H1 (cell line): ENCODE data around the gene MUC5AC. TPM values are rescaled to one million over a fixed set of nuclear protein-coding genes. Genes with fewer than 3 reads are reported as not detected.

ENCODE experiments used
- CTCF ChIA-PET: fragments of 300-600 bp; sonication (Branson Sonifier 250); formaldehyde crosslinking; loops from one replicate; lab custom pipeline; 2021; ENCODE audit not compliant: partially characterized antibody; lab: Charles Lee
- POLR2A ChIA-PET: fragments of 300-600 bp; sonication (Branson Sonifier 250); formaldehyde crosslinking; loops from one replicate; lab custom pipeline; 2021; ENCODE audit warnings: inconsistent platforms; ENCODE audit not compliant: partially characterized antibody; lab: Charles Lee
- DNase-seq, 2 experiments: peaks; one replicate each; pipeline versions ENCODE4 v3.0.0 to v3.0.0-alpha.2; 2010 to 2022; ENCODE audit warnings: low spot score in 2 of 2, low read depth in 1 of 2, mixed read lengths in 1 of 2
- FAIRE-seq: peaks from 2 replicates; lab custom pipeline; 2011; peaks lifted over from hg19 to GRCh38; lab: Jason Lieb, UNC
- H2AFZ ChIP-seq: 2 replicates; pipeline ENCODE4 v1.8.1; 2012; ENCODE audit warnings: low read length, inconsistent platforms
- H2AK5ac ChIP-seq: 2 replicates; pipeline ENCODE4 v1.6.1; 2013; ENCODE audit warnings: low read depth, low read length
- H2BK120ac ChIP-seq: replicated peaks from 2 replicates; pipeline ENCODE3; 2013; ENCODE audit warnings: low read depth, low read length, inconsistent platforms
- H2BK12ac ChIP-seq: 2 replicates; pipeline ENCODE4 v1.6.1; 2013; ENCODE audit warnings: low read depth, low read length
- H2BK15ac ChIP-seq: 2 replicates; pipeline ENCODE4 v1.6.1; 2013; ENCODE audit warnings: low read length
- H2BK20ac ChIP-seq: 2 replicates; pipeline ENCODE4 v1.6.1; 2013; ENCODE audit warnings: low read length
- H2BK5ac ChIP-seq: 2 replicates; pipeline ENCODE4 v1.6.1; 2013; ENCODE audit warnings: low read depth, low read length
- H3K14ac ChIP-seq: 2 replicates; pipeline ENCODE4 v1.6.1; 2013; ENCODE audit warnings: inconsistent platforms; ENCODE audit not compliant: insufficient read length
- H3K18ac ChIP-seq: 2 replicates; pipeline ENCODE4 v1.6.1; 2013; ENCODE audit warnings: low read length; ENCODE audit errors: extremely low read depth
- H3K23ac ChIP-seq: 2 replicates; pipeline ENCODE4 v1.6.1; 2013; ENCODE audit warnings: inconsistent platforms; ENCODE audit not compliant: insufficient read length
- H3K23me2 ChIP-seq: 2 replicates; pipeline ENCODE4 v1.6.1; 2013; ENCODE audit warnings: low read depth, low read length
- H3K27ac ChIP-seq: 2 replicates; pipeline ENCODE4 v1.6.1; 2011; ENCODE audit warnings: low read depth, low read length, inconsistent platforms
- H3K27me3 ChIP-seq, 4 experiments: replicated peaks in 1 of 4; 1 replicate in 1 of 4; 2 replicates in 3 of 4; pipeline versions ENCODE4 v1.6.1 to v1.8.1; 2011 to 2013; ENCODE audit warnings: low read length in 3 of 4, mild to moderate bottlenecking in 3 of 4, inconsistent platforms in 2 of 4, mixed read lengths in 2 of 4, moderate library complexity in 1 of 4; ENCODE audit not compliant: control insufficient read depth in 3 of 4, insufficient read depth in 3 of 4; ENCODE audit errors: extremely low read depth in 1 of 4
- H3K36me3 ChIP-seq, 4 experiments: 2 replicates each; pipeline versions ENCODE4 v1.6.1 to v1.8.1; 2011 to 2013; ENCODE audit warnings: mild to moderate bottlenecking in 4 of 4, low read length in 3 of 4, moderate library complexity in 2 of 4, control low read depth in 1 of 4, inconsistent platforms in 1 of 4; ENCODE audit not compliant: insufficient read depth in 4 of 4, control insufficient read depth in 2 of 4
- H3K4ac ChIP-seq: replicated peaks from 2 replicates; pipeline ENCODE3; 2013; ENCODE audit warnings: low read length, low read depth, mixed read lengths, inconsistent platforms; ENCODE audit not compliant: insufficient read length
- H3K4me1 ChIP-seq, 4 experiments: replicated peaks in 1 of 4; 1 replicate in 1 of 4; 2 replicates in 3 of 4; pipeline versions ENCODE4 v1.6.1 to v1.8.1; 2011 to 2013; ENCODE audit warnings: low read length in 3 of 4, inconsistent platforms in 2 of 4, mixed read lengths in 1 of 4; ENCODE audit not compliant: insufficient read depth in 4 of 4, control insufficient read depth in 3 of 4
- H3K4me2 ChIP-seq, 2 experiments: 2 replicates each; pipeline versions ENCODE4 v1.6.1 to v1.8.1; 2011 to 2013; ENCODE audit warnings: low read depth in 2 of 2, low read length in 2 of 2, control low read depth in 1 of 2, inconsistent platforms in 1 of 2, mild to moderate bottlenecking in 1 of 2; ENCODE audit not compliant: insufficient read depth in 1 of 2
- H3K4me3 ChIP-seq, 4 experiments: fragments of 200-600, 300-600 bp in 1 of 4; sonication (generic), shearing (Covaris generic), sonication (Bioruptor Twin) in 1 of 4; 2 replicates each; pipeline versions ENCODE4 v1.5.1 to v1.8.1; 2011 to 2016; ENCODE audit warnings: low read length in 4 of 4, low read depth in 3 of 4, control low read depth in 2 of 4, inconsistent platforms in 2 of 4, mild to moderate bottlenecking in 2 of 4, mixed read lengths in 1 of 4, moderate library complexity in 1 of 4; ENCODE audit not compliant: insufficient read depth in 2 of 4; ENCODE audit errors: extremely low read depth in 1 of 4
- H3K56ac ChIP-seq: replicated peaks from 2 replicates; pipeline ENCODE3; 2013; ENCODE audit warnings: low read depth, mild to moderate bottlenecking, mixed read lengths, low read length, inconsistent platforms; ENCODE audit not compliant: insufficient read length
- H3K79me1 ChIP-seq: 2 replicates; pipeline ENCODE4 v1.6.1; 2013; ENCODE audit warnings: low read depth, low read length, control low read depth
- H3K79me2 ChIP-seq, 2 experiments: 2 replicates each; pipeline versions ENCODE4 v1.6.1 to v1.8.1; 2012 to 2013; ENCODE audit warnings: low read length in 2 of 2, mild to moderate bottlenecking in 2 of 2, inconsistent platforms in 1 of 2; ENCODE audit not compliant: insufficient read depth in 2 of 2, control insufficient read depth in 1 of 2
- H3K9ac ChIP-seq, 4 experiments: replicated peaks in 1 of 4; 1 replicate in 1 of 4; 2 replicates in 3 of 4; pipeline versions ENCODE4 v1.6.1 to v1.8.1; 2011 to 2013; ENCODE audit warnings: low read depth in 3 of 4, low read length in 3 of 4, control low read depth in 2 of 4, mild to moderate bottlenecking in 2 of 4, moderate library complexity in 2 of 4, inconsistent platforms in 1 of 4; ENCODE audit errors: extremely low read depth in 1 of 4
- H3K9me3 ChIP-seq, 2 experiments: 2 replicates each; pipeline versions ENCODE4 v1.6.1 to v1.8.1; 2012 to 2013; ENCODE audit warnings: mild to moderate bottlenecking in 2 of 2, moderate library complexity in 2 of 2, control low read depth in 1 of 2, inconsistent platforms in 1 of 2, low read depth in 1 of 2, low read length in 1 of 2, mixed read lengths in 1 of 2; ENCODE audit not compliant: insufficient read depth in 2 of 2
- H4K20me1 ChIP-seq, 2 experiments: replicated peaks in 1 of 2; 2 replicates each; pipeline versions ENCODE3 to v1.8.1; 2011 to 2013; ENCODE audit warnings: inconsistent platforms in 2 of 2, low read length in 2 of 2, mild to moderate bottlenecking in 1 of 2; ENCODE audit not compliant: insufficient read depth in 2 of 2, control insufficient read depth in 1 of 2
- H4K5ac ChIP-seq: 2 replicates; pipeline ENCODE4 v1.6.1; 2013; ENCODE audit warnings: low read length, low read depth, mixed read lengths, inconsistent platforms; ENCODE audit not compliant: insufficient read length
- H4K8ac ChIP-seq: 2 replicates; pipeline ENCODE4 v1.8.0; 2013; ENCODE audit warnings: mild to moderate bottlenecking, moderate library complexity, low read length, inconsistent platforms; ENCODE audit not compliant: insufficient read depth; ENCODE audit errors: extremely low read depth
- H4K91ac ChIP-seq: replicated peaks from 2 replicates; pipeline ENCODE3; 2013; ENCODE audit warnings: low read length, mixed read lengths, inconsistent platforms; ENCODE audit not compliant: insufficient read length
- ATF2 ChIP-seq: IDR thresholded peaks from 2 replicates; pipeline ENCODE4 v1.6.1; 2012; ENCODE audit warnings: low read length, inconsistent platforms
- CBX8 ChIP-seq: fragments of 300-800, 300-1000 bp; sonication (generic); IDR thresholded peaks from 2 replicates; pipeline ENCODE4 v1.7.1; 2016; ENCODE audit warnings: low read depth, low read length, borderline replicate concordance
- EGR1 ChIP-seq: IDR thresholded peaks from 2 replicates; pipeline ENCODE4 v1.6.1; 2011; ENCODE audit warnings: low read depth, low read length, borderline replicate concordance
- NRF1 ChIP-seq: IDR thresholded peaks from 2 replicates; pipeline ENCODE4 v1.6.1; 2011; ENCODE audit warnings: mild to moderate bottlenecking, low read depth, low read length, improper control_type of control experiment
- POLR2AphosphoS5 ChIP-seq: IDR thresholded peaks from 2 replicates; pipeline ENCODE4 v1.6.1; 2011; ENCODE audit warnings: low read depth, low read length
- RAD21 ChIP-seq, 2 experiments: IDR thresholded peaks in 1 of 2; conservative IDR thresholded peaks in 1 of 2; 2 replicates each; pipeline ENCODE4 v1.6.1; 2011; ENCODE audit warnings: low read depth in 2 of 2, low read length in 2 of 2, improper control_type of control experiment in 1 of 2, inconsistent platforms in 1 of 2, mild to moderate bottlenecking in 1 of 2, moderate library complexity in 1 of 2
- RBBP5 ChIP-seq: IDR thresholded peaks from 2 replicates; pipeline ENCODE4 v1.7.1; 2012; ENCODE audit warnings: low read depth, mild to moderate bottlenecking, inconsistent platforms, low read length, moderate library complexity, borderline replicate concordance
- RXRA ChIP-seq: IDR thresholded peaks from 2 replicates; pipeline ENCODE4 v1.6.1; 2011; ENCODE audit warnings: low read depth, mild to moderate bottlenecking, low read length, moderate library complexity; ENCODE audit not compliant: insufficient read depth
- USF2 ChIP-seq: IDR thresholded peaks from 2 replicates; pipeline ENCODE4 v1.6.1; 2011; ENCODE audit warnings: low read length, improper control_type of control experiment
- WGBS, 2 experiments: shearing (Covaris generic) in 1 of 2; methylation state at CpG; one replicate each; pipeline versions ENCODE4 v1.1.6 to v1.1.7; 2013 to 2015; ENCODE audit warnings: low lambda C conversion rate in 2 of 2, mixed read lengths in 2 of 2, inconsistent platforms in 1 of 2, low coverage in 1 of 2, missing lambda C conversion rate in 1 of 2; ENCODE audit not compliant: insufficient replicate concordance in 2 of 2, insufficient coverage in 1 of 2, insufficient read length in 1 of 2; ENCODE audit errors: extremely low coverage in 1 of 2, missing lambda C conversion rate in 1 of 2; 5-methylcytosine and 5-hydroxymethylcytosine counted together
- polyA plus RNA-seq, 7 experiments: library from polyadenylated mRNA; depleted of rRNA in 3 of 7; stranded (reverse) in 5 of 7; unstranded in 2 of 7; fragments of >200 nt in 5 of 7; fragments of 200-250 nt in 2 of 7; gene quantifications; 1 replicate in 5 of 7; 2 replicates in 1 of 7; 4 replicates in 1 of 7; pipeline versions ENCODE4 v1.2.1 to v1.2.3, GENCODE V29; 2011 to 2013; ENCODE audit warnings: missing spikeins in 2 of 7, mixed read lengths in 2 of 7
- total RNA-seq: library from RNA; stranded (reverse); fragmentation: NEBNext Ultra II Directional; extraction: Animal tissue kit (Norgen Biotek cat#: 25700); gene quantifications from 2 replicates; pipeline ENCODE4 v1.2.1, GENCODE V29; 2021

Gene MUC5AC
- total and polyA plus RNA-seq, 2 of the 8 experiments (the other 6 are each of a cell fraction or from before 2014, with no cell fraction given) = not detected

- H3K14ac ChIP-seq = no peak overlapping the region
- 89% methylated on average over 26 of the region's 42 CpGs; no CpG with 5 or more reads in 1 of the 2 experiments for WGBS, 2 experiments
- no peak overlapping the region for H2BK15ac ChIP-seq
- H3K4me3 ChIP-seq = no peak overlapping the region
- H2BK120ac ChIP-seq = no peak overlapping the region
- no peak overlapping the region for H3K23ac ChIP-seq
- peaks cover 0 to 2% of the 10 kb centered on the region in 2 experiments for H4K20me1 ChIP-seq
- H3K4me2 ChIP-seq = no peak overlapping the region
- H3K18ac ChIP-seq = no peak overlapping the region
- H2BK20ac ChIP-seq = no peak overlapping the region
- no peaks in the 10 kb centered on the region for H3K79me1 ChIP-seq
- H2AK5ac ChIP-seq = no peak overlapping the region
- H3K9ac ChIP-seq = no peak overlapping the region
- no peak overlapping the region for H3K27ac ChIP-seq
- H2AFZ ChIP-seq = no peak overlapping the region
- no peaks in the 10 kb centered on the region for H3K36me3 ChIP-seq
- no peak overlapping the region for H2BK5ac ChIP-seq
- H3K79me2 ChIP-seq = no peaks in the 10 kb centered on the region
- H3K56ac ChIP-seq = no peak overlapping the region
- DNase-seq (no peak), FAIRE-seq (no peak)
- ChIA-PET POLR2A (no interaction called here), CTCF (interaction anchor here (0.6 to 0.8 kb wide), 2 partner anchors 47 to 642 kb away, joined by 3 to 4 read pairs; no protein-coding TSS in a partner anchor)
- H4K5ac ChIP-seq = no peak overlapping the region
- H3K27me3 ChIP-seq = no peaks in the 10 kb centered on the region
- H3K9me3 ChIP-seq = peaks cover 5 to 78% of the 10 kb centered on the region in 2 experiments; a peak in 2 of 4 replicates
- no peaks in the 10 kb centered on the region for H3K23me2 ChIP-seq
- no peak overlapping the region for H4K91ac ChIP-seq
- H3K4ac ChIP-seq = no peak overlapping the region
- no peaks in the 10 kb centered on the region for H3K4me1 ChIP-seq
- no peak overlapping the region for H2BK12ac ChIP-seq
- no peak overlapping the region for H4K8ac ChIP-seq
- no peak for TF ChIP-seq RAD21 (IDR thresholded peaks at IDR 0.05 in 1 of 2, conservative IDR thresholded peaks at IDR 0.05 in 1 of 2; ENCODE audit: low read depth in 2 of 2, low read length in 2 of 2)
- TF ChIP-seq EGR1 = no peak
- no peak for TF ChIP-seq USF2
- TF ChIP-seq RXRA = no peak
- no peak for TF ChIP-seq ATF2
- TF ChIP-seq CBX8 = no peak
- TF ChIP-seq RBBP5 = no peak
- TF ChIP-seq POLR2AphosphoS5 = no peak
- TF ChIP-seq NRF1 = no peak
Measured at GRCh38 chr11:1161410-1162137, 3.8 kb downstream of the MUC5AC start.
